IPS-18c (cell line): Measurements from ENCODE around the gene SQSTM1.
"Not testable (repeated sequence)": the region's sequence is repeated elsewhere in the genome, so short reads cannot be mapped to it uniquely, and the experiment has no call there.

Experiments
- H3K4me3 ChIP-seq: 2 replicates; pipeline ENCODE4 v1.7.0; 2013; ENCODE audit warnings: low read depth, mild to moderate bottlenecking, low read length, moderate library complexity; ENCODE audit not compliant: insufficient read depth
- H3K9me3 ChIP-seq: one replicate; pipeline ENCODE4 v1.6.1; 2013; ENCODE audit warnings: mild to moderate bottlenecking, low read length, moderate library complexity; ENCODE audit not compliant: control insufficient read depth, insufficient read depth

Gene SQSTM1

DNA sequence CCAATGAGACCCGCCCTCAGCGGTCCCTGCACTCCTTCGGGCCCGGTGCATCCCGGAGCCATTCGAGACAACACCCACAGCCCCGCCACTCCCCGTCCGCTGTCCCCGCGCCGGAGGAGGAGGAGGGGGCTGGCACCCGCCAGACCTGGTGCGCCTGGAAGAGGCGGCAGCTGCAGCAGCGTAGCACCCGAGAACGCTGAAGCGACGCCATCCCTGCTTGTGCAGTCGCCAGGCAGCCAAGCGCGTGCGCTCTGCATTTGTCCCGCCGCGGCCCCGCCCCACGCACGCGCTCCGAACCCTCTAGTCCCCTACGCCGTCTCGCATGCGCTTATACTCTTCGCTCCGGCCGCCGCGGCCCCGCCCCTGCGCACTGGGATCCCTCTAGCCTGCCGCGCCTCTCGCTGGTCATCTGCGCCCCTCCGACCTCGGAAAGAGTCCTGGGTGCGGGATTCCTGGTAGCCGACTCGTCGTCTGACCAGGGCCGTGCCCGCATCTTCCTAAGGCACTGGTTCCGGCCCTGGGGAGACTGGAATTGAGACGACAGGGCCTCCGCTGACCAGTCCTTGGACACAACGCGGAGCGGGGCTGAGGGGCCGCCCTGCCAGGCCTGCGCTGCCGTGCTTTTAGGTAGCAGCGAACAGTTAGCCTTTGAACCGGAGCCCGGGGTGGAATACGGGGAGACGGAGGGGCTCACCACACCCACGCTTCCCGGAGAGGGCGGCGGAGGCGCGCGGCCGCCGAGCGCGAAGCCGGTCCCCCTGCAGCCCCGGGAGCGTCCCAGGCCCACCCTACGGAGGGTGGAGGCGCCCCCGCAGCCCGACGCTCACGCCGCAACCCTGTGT lies 38.1 kb downstream of the SQSTM1 start, which contains the start of gene MRNIP:
Gene MRNIP, minus strand, starts transcription at position 232 of the 842 bp plus-strand sequence. Its CDS starts 21 bp downstream, at position 211.
- peaks cover 2% of the 10 kb centered on the region for H3K9me3 ChIP-seq
- H3K4me3 ChIP-seq: peak within 1 kb of the TSS; percentile 86

DNA sequence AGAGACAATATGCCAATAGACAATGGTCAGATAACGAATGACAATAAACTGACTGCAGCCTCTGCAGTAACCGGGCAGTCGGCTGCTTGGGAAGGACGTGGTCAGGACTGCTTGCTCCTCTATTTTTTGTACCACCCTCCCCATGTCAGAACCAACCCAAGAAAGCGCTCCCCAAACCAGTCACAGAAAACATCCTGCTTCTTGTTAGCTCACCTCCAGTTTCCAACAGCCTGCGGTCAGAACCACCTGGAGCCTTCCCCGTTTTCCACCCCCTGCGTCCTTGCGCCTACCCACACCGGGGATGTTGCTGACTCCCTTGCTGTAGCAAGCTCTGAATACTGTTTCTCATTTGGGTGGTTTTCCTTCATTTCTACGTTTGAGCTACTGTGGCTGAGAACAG lies 39.6 kb downstream of the SQSTM1 start:
- Histone ChIP-seq H3K4me3 (no peak overlapping the region), H3K9me3 (no peaks in the 10 kb centered on the region)

DNA sequence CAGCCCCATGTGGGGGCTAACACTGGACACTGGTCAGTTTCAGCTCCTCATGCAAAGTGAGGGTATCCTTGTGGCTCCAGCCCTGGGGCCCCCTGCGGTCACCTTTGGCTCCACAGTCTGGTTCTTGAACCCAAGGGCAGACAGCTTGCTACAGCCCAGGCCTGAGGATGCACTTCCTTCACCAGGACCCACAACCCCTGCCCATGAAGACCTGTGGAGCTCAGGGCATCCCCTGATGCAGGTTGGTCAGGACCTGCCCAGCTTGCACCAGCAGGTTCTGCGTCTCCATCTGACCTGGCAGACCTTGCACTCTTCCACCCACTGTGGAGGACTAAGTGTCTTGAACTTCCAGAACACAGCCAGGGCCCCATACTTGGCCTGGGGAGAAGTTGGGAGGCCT lies 41.6 kb downstream of the SQSTM1 start:
- Histone ChIP-seq H3K4me3 (no peak overlapping the region), H3K9me3 (no peaks in the 10 kb centered on the region)

DNA sequence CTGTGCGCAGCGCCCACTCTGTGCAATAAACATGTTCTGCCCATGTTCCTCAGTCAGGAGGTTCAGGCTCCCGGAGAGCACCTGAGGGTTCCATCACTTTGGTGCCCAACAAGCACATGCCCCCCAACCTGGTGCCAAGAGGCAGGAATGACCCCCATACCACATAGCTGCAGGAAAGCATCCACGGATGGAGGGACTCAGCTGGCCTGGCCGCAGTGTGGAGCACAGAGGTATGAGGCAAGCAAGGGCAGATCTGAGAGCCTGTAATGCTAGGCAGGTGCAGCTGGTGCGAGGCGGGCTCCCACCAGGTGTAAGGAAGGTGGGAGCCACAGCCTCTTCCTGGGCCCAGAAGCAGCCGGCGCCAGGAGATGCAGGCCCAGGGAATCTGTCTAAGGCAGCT lies 42.2 kb downstream of the SQSTM1 start:
- no peak overlapping the region for H3K4me3 ChIP-seq
- H3K9me3 ChIP-seq: no peaks in the 10 kb centered on the region

DNA sequence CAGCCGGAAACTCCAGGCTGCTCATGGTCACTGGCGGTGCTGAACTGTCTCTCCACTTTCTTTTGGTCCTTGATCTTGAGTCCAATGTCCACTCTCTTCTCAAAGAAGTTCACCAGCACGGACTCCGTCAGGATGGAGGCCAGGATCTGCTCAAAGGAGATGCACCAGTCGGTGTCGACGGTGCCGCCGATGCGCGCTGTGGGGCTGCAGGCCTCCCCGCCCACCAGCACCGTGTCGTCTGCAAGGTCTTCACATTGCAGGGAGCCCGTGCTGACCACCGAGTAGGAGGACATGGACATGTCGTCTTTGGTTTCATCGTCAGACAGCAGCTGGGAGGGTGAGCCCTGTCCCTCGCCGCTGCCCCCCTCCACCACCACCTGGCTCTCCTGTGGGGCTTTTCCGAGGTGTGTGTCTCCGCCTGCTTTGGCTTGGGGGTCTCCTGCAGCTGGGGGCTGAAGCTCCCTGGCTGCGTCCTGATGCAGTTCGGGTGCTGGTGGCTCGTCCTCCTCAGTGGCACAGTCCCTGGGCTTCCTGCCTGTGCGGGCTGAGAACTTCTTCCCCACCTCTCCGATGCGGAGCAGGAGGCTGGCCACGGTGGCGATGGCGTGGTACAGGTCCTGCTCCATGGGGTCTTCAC lies 42.9 kb downstream of the SQSTM1 start:
- H3K4me3 ChIP-seq: no peak overlapping the region
- H3K9me3 ChIP-seq: no peaks in the 10 kb centered on the region

DNA sequence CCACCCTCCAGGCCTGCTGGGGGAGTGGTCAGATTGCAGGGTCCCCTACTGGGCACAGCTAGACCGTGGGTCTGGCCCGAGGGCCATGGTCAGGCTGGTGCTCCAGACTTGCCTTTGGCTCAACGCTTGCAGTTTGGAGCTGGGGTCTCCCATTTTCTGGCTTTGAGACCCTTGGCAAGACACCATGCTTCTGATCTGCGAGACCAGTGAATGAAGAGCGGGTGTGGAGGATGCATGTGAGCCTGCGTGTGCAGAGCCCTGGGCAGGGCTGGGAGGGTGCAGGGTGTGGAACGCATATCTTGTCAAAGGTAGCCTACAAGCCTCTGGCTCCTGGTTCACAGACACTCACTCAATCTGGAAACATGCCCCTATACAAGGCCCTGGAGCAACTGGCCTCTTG lies 44.0 kb downstream of the SQSTM1 start:
- Histone ChIP-seq H3K4me3 (no peak overlapping the region; the same call in 1 of the 2 replicates), H3K9me3 (no peaks in the 10 kb centered on the region)

DNA sequence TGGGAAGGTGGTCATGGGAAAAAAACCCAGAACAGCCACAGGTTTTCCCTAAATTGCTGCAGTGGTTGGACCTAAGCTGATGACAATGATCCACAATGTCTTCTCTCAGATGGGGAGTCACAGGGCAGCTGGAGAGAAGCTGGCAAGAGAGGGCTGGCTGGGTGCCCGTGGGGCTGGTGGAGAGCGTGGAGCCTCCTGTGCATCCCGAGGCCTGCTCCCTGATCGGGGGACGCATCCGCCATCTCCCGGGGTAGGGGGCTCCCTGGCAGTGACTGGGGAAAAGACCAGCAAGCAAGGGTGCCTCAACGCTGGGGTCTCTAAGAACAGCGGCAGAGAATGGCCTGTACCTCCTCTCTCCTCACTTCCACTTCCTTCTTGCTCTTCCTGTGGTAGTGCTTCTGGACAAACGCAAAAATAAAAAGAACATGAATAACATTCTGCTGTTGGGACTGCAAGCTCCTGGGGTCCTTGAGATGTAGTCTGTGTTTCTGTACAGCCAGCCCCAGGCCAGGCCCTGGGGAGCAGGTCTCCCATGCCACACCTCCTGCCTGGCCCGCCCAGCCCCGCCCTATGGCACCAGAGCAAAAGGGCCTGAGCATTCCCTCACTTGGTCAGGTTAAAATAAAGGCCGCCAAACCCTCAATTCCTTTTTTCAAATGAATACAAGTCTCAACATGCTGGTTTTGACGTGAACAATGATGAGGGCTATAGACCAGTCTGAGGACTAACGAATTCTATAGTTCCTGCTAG lies 45.0 kb downstream of the SQSTM1 start:
- H3K9me3 ChIP-seq: no peaks in the 10 kb centered on the region
- H3K4me3 ChIP-seq: no peak overlapping the region

DNA sequence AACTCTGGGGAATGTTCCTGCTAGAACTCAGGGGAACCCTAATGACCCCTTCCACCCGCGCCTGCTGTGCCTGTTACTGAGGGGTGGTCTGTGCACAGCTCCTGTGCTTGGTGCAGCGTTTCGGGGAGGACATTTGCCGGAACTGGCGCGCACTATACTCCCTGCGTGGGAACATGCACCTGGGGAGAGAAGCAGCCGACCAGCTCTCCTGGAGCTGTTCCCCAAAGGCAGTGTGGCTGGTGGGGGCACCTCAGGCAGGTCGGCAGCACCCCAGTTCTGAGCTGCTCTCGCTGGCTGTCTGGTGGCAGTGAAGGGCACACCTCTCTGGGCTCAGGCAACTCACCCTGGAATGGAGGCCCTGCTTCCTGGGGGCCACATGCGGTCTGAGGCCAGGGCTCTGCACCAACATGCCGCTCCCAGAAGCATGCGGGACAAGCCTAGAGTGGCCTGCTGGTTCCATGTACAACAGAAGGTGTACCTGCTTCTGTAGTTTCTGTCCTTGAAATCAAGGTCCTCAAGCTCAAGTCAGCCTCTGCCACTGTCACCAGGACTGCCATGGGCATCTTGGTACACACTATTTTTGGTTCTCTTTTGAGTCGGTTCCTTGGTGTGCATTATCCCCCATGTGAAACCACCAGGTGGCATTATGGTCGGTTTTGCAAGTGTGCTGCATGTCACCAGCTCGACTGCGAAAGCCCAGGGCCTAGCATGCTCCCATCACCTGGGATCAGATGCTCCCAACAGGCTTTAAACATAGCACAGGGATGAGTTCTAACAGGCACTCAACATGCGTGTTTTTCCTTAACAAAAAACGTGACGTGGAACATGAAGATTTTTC lies 45.8 kb downstream of the SQSTM1 start:
- Histone ChIP-seq H3K4me3 (no peak overlapping the region), H3K9me3 (no peaks in the 10 kb centered on the region)

DNA sequence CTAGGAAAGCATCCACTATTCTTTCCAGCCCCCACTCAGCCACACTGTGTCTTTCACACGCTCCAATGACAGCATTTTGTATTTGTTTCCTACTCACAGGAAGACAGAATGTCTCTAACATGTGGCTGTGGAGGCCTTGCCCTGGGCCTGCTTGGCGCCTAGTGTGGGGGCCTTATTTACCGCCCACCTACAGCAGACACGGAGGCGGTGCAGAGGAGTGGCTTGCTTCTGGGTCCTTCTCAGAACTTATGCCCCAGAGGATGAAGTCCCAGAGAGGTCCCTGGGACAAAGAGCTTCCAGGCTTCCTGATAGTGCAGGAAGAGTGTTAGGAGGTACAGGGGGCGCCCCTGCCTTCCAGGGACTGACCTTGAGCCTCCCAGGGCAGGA lies 46.4 kb downstream of the SQSTM1 start:
- Histone ChIP-seq H3K4me3 (no peak overlapping the region), H3K9me3 (no peaks in the 10 kb centered on the region)

DNA sequence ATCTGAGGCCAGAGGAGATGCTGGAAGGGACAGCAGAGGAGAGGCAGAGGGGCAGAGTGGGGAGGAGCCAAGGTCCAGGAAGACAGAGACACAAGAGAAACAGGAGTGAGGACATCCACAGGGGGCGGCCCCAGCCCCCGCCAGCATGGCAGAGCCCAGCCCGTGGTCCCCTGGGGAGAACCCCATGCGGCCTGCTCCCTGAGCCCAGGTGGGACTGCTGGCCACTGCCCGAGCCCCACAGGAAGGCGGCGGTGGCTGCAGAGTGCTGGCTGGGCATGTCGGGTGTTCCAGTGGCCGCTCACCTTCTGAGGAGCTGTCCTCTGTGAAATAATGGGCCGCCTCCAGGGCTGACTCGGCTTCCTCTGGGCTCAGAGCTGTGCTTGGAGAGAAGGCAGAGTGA lies 46.8 kb downstream of the SQSTM1 start:
- no peaks in the 10 kb centered on the region for H3K9me3 ChIP-seq
- H3K4me3 ChIP-seq: no peak overlapping the region

DNA sequence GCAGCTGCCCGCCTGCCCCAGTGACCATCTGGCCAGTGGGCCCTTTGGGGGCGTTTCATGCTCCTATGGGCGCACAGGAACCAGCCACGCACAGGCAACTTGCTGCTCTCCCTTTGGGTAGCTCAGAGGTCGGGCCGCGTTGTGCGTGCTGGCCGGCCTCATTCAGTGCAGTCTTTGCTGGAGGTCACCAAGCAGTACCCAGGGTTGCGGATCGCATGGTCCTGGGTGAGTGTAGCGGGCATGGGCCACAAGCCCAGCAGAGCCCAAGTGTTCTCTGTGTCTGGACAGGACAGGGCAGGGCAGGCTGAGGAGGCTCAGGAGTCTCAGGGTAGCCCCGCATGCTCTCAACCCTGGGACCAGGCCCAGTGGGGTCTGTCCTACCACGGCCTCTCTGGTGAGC lies 47.8 kb downstream of the SQSTM1 start:
- no peaks in the 10 kb centered on the region for H3K9me3 ChIP-seq
- no peak overlapping the region for H3K4me3 ChIP-seq

DNA sequence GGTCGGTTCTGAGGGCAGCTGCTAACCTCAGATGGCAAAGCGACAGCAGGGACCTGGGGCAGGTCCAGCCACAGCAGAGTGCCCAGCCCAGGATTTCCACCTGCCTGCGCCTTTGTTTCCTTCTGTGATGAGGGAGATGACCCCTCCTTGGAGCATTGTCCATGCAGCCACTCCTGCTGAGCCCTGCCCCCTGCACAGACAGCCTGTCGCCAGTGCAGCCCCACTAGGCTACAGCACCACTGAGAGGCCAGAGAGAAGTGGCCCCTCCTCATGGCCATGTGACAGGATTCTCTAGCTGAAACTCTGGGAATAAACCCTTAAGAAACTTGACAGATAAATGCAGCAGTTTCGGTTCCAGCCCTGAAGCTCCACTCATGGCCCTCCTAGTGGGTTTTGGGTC lies 48.4 kb downstream of the SQSTM1 start:
- no peak overlapping the region for H3K4me3 ChIP-seq
- H3K9me3 ChIP-seq: no peaks in the 10 kb centered on the region

DNA sequence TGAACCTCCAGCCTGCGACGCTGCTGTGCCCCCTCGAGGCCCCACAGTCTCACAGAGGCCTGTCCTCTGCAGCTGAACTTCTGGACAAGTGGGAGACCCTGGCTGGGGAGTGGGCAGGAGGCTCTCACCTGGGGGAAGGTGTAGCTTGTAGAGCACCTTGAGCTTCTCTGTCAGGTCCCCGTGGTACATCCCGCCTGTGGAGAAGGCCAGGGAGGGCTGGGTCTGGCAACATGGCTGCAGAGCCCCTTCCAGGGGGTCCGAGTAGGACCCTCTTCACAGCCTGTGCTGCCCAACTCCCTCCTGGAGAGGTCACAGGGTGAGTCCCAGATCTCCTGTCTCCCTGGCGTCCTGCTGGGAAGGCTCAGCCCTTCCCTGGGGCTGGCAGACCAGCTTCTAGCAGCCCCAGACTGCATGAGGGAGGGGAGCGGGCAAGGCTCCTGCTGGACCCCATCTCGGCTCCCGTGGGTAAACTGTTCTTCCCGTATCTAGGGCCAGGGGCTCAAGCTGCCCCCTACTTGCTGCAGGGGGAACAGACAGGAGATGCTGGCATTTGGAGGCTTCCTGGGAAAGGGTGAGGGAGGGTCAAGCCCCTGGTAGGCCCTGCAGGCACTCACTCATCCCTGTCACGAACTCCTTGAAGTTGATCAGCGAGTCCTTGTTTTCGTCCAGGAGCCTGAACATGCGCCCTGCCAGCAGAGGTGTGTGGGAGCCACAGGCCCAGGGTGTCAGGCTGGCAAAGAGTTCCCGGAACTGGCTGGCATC lies 49.1 kb downstream of the SQSTM1 start:
- Histone ChIP-seq H3K4me3 (no peak overlapping the region), H3K9me3 (no peaks in the 10 kb centered on the region)

DNA sequence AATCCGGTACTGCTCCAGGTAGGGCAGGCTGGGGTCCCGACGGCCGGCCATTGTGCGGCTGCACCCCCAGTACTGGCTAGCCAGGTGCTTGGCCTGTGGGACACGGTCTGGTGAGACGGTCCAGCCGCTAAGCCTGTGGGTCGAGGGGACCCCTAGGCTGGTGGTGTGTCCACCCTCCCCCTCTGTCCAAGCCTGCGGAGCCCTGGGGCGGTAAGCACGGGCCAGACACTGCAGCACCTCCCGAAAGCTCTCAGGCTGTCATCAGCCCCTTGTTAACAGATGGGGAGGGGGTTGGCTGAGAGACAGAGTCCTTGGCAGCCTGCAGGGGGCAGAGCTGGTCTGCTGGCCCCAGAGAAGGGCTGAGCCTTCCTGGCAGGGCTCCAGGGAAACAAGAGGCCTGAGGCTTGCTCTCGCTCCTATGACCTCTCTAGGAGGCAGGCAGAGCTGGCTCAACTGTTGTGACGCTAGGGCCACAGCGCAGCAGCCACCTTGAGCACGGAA lies 49.7 kb downstream of the SQSTM1 start:
- H3K4me3 ChIP-seq: no peak overlapping the region

DNA sequence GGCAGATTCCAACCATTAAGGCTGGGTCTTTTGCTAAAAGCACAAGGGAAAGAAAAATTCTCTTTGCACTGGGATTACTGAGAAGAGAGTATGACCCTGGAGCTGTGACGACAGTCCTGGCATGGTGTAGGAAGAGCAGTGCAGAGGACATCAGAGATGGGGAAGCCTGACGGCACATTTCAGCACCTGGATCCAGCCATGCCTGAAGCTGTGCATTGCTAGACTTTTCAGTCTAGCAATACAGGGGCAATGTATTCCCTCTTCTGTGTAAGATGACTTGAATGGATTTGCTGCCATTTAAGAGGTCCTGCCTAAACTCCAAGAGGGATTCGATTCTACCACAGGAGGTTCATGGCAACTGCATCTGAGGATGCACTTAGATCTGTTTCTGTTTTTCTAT lies 50.2 kb downstream of the SQSTM1 start:
- no peaks in the 10 kb centered on the region for H3K9me3 ChIP-seq

More for the DNA sequence above, 49.7 kb downstream of the SQSTM1 start:
- H3K9me3 ChIP-seq: no peaks in the 10 kb centered on the region

DNA sequence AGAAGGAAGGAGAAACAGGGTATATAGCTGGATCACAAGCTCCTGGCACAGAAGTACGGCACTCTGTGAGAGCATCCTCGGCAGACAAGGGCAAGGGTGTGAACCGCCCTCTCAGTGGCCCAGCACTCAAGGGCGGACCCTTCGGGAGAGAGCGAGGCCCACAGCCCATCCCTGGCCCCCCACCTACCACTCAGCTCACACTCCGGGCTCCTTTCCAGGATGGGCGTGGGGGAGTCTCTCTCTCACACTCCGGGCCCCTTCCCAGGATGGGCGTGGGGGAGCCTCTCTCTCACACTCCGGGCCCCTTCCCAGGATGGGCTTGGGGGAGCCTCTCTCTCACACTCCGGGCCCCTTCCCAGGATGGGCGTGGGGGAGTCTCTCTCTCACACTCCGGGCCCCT lies 50.8 kb downstream of the SQSTM1 start:
- not testable (repeated sequence) for H3K4me3 ChIP-seq

More for the DNA sequence above, 50.2 kb downstream of the SQSTM1 start:
- no peak overlapping the region for H3K4me3 ChIP-seq

More for the DNA sequence above, 50.8 kb downstream of the SQSTM1 start:
- H3K9me3 ChIP-seq: not testable (repeated sequence)
